HG02642 (cell line): Measurements from ENCODE around the gene TACR2.

ENCODE experiments used
- ATAC-seq: cut with Tn5 transposase; IDR thresholded peaks from one replicate; pipeline ENCODE4 v1.9.1; 2021; ENCODE audit warnings: mild to moderate bottlenecking; ENCODE audit not compliant: unreplicated experiment, poor library complexity

TACR2 gene

GRCh38 chr10:69377933-69378332, 38.8 kb downstream of the TACR2 start:
- no peak for ATAC-seq

- ATAC-seq: no peak
Observed at GRCh38 chr10:69377191-69377590, 39.5 kb downstream of the TACR2 start.

GRCh38 chr10:69376662-69377061, 40.1 kb downstream of the TACR2 start:
- no peak for ATAC-seq

- ATAC-seq: no peak
Observed at GRCh38 chr10:69375307-69376151, 41.2 kb downstream of the TACR2 start.

GRCh38 chr10:69374931-69375306, 41.8 kb downstream of the TACR2 start:
- ATAC-seq: no peak

- no peak for ATAC-seq
Observed at GRCh38 chr10:69374242-69374641, 42.5 kb downstream of the TACR2 start.

GRCh38 chr10:69372126-69372980, 44.4 kb downstream of the TACR2 start:
- no peak for ATAC-seq

- ATAC-seq: no peak
Observed at GRCh38 chr10:69367469-69367868, 49.2 kb downstream of the TACR2 start.

- no peak for ATAC-seq
Observed at GRCh38 chr10:69366738-69367137, 50.0 kb downstream of the TACR2 start.

GRCh38 chr10:69364232-69364940, 52.3 kb downstream of the TACR2 start:
- no peak for ATAC-seq

- no peak for ATAC-seq
Observed at GRCh38 chr10:69363666-69364065, 53.1 kb downstream of the TACR2 start.

GRCh38 chr10:69362471-69362954, 54.2 kb downstream of the TACR2 start:
- ATAC-seq: no peak

GRCh38 chr10:69361303-69361614, 55.5 kb downstream of the TACR2 start:
- no peak for ATAC-seq

- ATAC-seq: no peak
Observed at GRCh38 chr10:69360485-69361302, 56.0 kb downstream of the TACR2 start.

- ATAC-seq: no peak
Observed at GRCh38 chr10:69359594-69359993, 57.1 kb downstream of the TACR2 start.

GRCh38 chr10:69359148-69359547, 57.6 kb downstream of the TACR2 start:
- ATAC-seq: no peak

- no peak for ATAC-seq
Observed at GRCh38 chr10:69358148-69358795, 58.4 kb downstream of the TACR2 start.

- ATAC-seq: no peak
Observed at GRCh38 chr10:69356187-69356586, 60.5 kb downstream of the TACR2 start.

GRCh38 chr10:69353977-69354635, 62.6 kb downstream of the TACR2 start:
- ATAC-seq: no peak
